ENCODE data around the gene SURF1. TPM values are rescaled to one million over a fixed set of nuclear protein-coding genes. Genes with fewer than 3 reads are reported as not detected.
A peak's percentile ranks its signal among the peaks of the same experiment; 100 is the strongest.

The SURF1 gene
- 10 to 100 TPM; 25.3 to 29.1 (median 26.8) TPM for total RNA-seq (2021; fragmentation: NEBNext Ultra II Directional; extraction: Animal tissue kit (Norgen Biotek cat#: 25700))
- long read RNA-seq, transcript SURF1-201 (9 exons, 1,093 nt), result major isoform, 23 of 28 reads
- long read RNA-seq, partial matches to known transcripts, result 4 of 28 reads
- long read RNA-seq, other reads (novel, unspliced or antisense), result 1 of 28 reads

GRCh38 chr9:133356391-133357091, at the start of gene SURF1, which contains the start of gene SURF2:
Gene SURF1, minus strand, starts transcription at chr9:133356487. Its CDS starts 34 bp downstream, at chr9:133356453.
Gene SURF2, plus strand, starts transcription at chr9:133356550. Its CDS starts 43 bp downstream, at chr9:133356593.
- Mint-ChIP-seq H3K36me3 (ENCODE audit: low read depth) (peaks cover 16% of the 10 kb centered on the region; the same call in 1 of the 2 replicates), H3K4me1 (ENCODE audit: low read depth) (peaks cover 28% of the 10 kb centered on the region), H3K4me3 (peak within 1 kb of the TSS; percentile 96), H3K27ac (peak within 1 kb of the TSS; percentile 81), H3K27me3 (ENCODE audit: insufficient read depth) (peaks cover 6% of the 10 kb centered on the region), H3K9me3 (no peaks in the 10 kb centered on the region)
- peak; percentile 71 for DNase-seq
- TF ChIP-seq, protein P1, sequence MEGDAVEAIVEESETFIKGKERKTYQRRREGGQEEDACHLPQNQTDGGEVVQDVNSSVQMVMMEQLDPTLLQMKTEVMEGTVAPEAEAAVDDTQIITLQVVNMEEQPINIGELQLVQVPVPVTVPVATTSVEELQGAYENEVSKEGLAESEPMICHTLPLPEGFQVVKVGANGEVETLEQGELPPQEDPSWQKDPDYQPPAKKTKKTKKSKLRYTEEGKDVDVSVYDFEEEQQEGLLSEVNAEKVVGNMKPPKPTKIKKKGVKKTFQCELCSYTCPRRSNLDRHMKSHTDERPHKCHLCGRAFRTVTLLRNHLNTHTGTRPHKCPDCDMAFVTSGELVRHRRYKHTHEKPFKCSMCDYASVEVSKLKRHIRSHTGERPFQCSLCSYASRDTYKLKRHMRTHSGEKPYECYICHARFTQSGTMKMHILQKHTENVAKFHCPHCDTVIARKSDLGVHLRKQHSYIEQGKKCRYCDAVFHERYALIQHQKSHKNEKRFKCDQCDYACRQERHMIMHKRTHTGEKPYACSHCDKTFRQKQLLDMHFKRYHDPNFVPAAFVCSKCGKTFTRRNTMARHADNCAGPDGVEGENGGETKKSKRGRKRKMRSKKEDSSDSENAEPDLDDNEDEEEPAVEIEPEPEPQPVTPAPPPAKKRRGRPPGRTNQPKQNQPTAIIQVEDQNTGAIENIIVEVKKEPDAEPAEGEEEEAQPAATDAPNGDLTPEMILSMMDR (IDR thresholded peaks at IDR 0.05), result no peak

GRCh38 chr9:133405508-133406438, 49.5 kb upstream of the SURF1 start:
- Mint-ChIP-seq H3K4me3 (no peak overlapping the region), H3K36me3 (ENCODE audit: low read depth) (peaks cover 37% of the 10 kb centered on the region), H3K27me3 (ENCODE audit: insufficient read depth) (peaks cover 2% of the 10 kb centered on the region), H3K4me1 (ENCODE audit: low read depth) (peaks cover 22% of the 10 kb centered on the region), H3K9me3 (no peaks in the 10 kb centered on the region), H3K27ac (peak overlapping the region; percentile 50)
- peak; percentile 9 for DNase-seq
- TF ChIP-seq, protein P1 (IDR thresholded peaks at IDR 0.05), result no peak

DNA sequence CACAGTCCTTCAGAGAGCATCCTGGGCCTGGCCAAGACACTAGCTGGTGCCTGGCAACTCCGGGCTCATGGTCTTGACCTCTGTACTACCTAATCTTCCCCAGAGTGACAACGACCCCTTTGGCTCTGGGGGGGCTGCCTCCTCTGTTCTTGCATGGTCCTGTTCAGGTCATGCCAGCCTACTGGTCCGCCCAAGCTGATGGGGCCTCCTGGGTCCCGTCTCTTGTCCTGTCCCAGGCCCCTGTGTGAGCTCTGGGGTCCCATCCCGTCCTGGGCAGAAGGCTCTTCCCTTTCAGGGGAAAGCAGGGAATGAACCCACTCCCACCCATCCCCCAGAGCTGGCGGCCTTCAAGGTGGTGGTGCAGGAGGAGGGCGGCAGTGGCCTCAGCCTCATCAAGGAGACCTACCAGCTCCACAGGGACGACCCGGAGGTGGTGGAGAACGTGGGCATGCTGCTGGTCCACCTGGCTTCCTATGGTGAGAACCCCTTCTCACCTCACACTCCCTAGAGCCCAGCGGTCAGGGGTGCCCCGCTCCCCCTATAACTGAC, 48.2 kb upstream of the SURF1 start:
- Mint-ChIP-seq H3K9me3 (no peaks in the 10 kb centered on the region), H3K4me1 (ENCODE audit: low read depth) (peaks cover 22% of the 10 kb centered on the region), H3K27me3 (ENCODE audit: insufficient read depth) (peaks cover under 1% of the 10 kb centered on the region), H3K4me3 (no peak overlapping the region), H3K27ac (no peak overlapping the region; the same call in 1 of the 2 replicates), H3K36me3 (ENCODE audit: low read depth) (peaks cover 28% of the 10 kb centered on the region)
- TF ChIP-seq, protein P1 (IDR thresholded peaks at IDR 0.05), result no peak
- DNase-seq, result no peak

- Mint-ChIP-seq H3K4me1 (ENCODE audit: low read depth) (peaks cover 22% of the 10 kb centered on the region), H3K36me3 (ENCODE audit: low read depth) (peaks cover 28% of the 10 kb centered on the region), H3K9me3 (no peaks in the 10 kb centered on the region), H3K4me3 (no peak overlapping the region), H3K27ac (no peak overlapping the region; the same call in 1 of the 2 replicates), H3K27me3 (ENCODE audit: insufficient read depth) (peaks cover 6% of the 10 kb centered on the region)
- TF ChIP-seq, protein P1 (IDR thresholded peaks at IDR 0.05), result peak; percentile 77
- DNase-seq, result no peak
Measured at GRCh38 chr9:133403766-133404453, 47.6 kb upstream of the SURF1 start.

Measured in HFFc6 (cell line).